Activated T-cell treated with anti-CD3 and anti-CD28 coated beads for 1 hour (primary cell): ENCODE data around the gene CCDC9.
A peak's percentile ranks its signal among the peaks of the same experiment; 100 is the strongest.

Experiments used
- DNase-seq: peaks from one replicate; pipeline ENCODE4 v3.0.0-alpha.2; 2020; ENCODE audit warnings: low read depth

CCDC9 gene

DNA sequence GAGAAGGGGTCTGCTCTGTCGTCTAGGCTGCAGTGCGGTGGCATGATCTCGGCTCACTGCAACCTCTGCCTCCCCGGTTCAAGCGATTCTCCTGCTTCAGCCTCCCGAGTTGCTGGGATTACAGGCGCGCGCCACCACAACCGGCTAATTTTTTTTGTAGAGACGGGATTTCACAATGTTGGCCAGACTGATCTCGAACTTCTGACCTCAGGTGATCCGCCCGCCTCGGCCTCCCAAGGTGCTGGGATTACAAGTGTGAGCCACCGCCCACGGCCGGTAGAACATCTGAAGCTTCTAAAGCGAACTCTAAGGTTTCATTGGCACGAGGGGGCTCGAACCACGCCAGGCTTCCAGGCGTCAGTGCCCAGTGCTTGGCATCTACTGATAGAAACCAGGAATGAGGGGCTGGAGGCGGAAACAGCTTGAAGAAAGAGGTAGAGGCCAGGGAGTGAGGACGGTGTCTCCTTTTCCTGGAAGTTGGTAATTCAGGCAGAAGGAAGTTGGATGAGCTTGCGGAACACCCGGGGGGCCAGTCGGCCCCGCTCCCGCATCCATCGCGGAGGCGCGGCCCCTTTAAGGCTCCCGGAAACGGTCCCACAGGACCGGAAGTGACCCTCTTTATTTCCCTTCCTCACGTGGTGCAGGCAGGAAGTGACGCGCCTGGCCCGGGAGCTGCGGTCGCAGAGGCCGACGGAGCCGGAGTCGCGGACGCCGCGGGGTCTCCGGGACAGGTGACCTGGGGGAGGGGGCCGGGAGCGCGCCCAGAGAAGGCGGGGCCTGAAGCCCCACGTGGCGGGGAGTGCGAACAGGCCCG lies at the start of gene CCDC9:
CCDC9 (plus strand) TSS at position 647 of the 814 bp plus-strand sequence. CDS start 1,876 bp downstream, outside the sequence.
- DNase-seq: no peak

DNA sequence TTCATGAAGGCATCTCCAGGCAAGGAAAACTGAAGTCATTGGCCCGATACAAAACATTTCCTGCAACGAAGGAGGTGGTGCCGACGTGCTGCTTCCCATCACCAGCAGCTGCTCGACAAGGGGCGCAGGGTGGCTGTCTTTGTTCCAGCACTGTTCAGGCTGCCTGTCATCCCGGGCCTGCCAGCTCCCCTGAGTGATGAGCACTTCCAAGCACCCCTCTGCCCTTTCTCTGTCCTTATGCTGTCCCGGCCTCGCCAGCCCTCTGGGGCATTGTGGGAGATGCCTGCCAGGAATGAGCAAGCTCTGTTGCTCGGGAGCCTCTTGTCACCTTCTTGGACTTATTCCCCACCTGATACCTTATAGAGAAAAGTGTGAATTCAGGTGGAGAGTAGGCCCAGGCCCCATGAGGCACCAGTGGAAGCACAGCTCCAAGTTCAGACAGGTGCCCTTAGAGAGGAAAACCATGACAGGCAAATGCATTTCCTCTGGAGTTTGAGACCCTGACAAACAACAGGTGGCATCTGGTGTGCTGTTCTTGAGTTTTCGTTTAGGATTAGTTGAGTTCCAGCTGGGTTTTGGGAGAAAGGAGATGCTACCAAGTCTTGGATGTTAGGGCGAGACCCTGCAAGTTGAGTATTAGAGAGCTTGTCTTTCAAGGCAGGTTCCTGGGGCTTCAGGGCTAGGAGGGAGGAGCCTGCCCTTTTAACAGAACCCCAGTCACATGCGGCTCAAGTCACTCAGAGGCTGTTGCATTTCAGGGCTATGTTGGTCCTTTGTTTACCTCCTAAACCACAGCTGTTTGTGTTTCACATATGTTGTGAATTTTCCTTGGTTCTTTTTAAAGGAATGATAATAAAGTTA lies 46.8 kb upstream of the CCDC9 start:
- DNase-seq: no peak

DNA sequence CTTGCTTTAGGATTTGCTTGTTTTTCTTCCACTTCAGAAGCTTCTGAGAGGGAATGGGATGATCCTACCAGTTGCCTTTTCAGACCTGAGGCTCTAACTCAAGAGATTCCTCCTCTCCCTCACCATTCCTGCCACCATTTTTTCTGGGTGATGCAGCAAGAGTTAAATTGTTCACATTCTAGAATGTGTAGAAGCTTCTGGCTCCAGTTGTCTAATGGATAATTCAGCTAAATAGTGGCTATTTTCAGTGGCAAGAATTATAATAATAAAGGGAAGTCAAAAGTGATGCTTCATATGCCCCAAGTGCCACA lies 46.2 kb upstream of the CCDC9 start:
- no peak for DNase-seq

DNA sequence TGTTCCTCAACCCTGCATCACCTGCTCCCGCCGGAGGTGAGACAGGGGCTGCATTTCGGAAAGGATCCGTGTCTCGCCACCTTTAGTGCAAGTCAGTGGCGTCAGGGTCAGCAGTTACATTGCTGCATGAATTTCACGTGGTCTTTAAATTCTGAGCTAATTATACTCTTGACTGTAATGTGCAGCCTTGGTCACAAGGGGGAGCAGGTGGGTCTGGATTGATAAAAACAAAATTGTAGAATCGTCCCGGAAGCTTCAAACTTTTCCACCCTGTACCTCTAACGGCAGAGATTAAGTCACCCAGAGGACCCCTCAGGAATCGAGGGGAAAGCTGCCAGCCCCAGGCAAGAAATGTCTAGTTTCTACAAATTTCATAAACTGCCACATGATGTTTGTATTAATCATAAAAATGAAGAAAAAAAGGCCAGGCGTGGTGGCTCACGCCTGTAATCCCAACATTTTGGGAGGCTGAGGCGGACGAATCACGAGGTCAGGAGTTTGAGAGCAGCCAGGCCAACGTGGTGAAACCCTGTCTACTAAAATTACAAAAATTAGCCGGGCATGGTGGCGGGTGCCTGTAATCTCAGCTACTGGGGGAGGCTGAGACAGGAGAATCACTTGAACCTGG lies 45.5 kb upstream of the CCDC9 start:
- DNase-seq: peak; percentile 81

DNA sequence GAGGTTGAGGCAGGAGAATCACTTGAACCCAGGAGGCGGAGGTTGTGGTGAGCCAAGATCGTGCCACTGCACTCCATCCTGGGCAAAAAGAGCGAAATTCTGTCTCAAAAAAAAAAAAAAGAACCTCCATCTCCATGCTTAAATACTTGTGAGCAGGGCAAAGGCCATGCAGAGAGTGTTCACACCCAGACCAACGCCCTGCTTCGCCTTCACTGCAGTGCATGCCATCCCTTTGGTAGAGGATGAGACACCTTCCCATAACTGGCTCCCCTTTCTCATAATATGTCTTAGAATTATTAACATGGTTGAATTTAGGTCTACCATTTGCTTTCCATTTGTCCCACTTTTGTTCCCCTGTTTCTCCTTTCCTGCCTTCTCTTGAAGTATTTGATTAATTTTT lies 40.7 kb upstream of the CCDC9 start:
- DNase-seq: no peak

DNA sequence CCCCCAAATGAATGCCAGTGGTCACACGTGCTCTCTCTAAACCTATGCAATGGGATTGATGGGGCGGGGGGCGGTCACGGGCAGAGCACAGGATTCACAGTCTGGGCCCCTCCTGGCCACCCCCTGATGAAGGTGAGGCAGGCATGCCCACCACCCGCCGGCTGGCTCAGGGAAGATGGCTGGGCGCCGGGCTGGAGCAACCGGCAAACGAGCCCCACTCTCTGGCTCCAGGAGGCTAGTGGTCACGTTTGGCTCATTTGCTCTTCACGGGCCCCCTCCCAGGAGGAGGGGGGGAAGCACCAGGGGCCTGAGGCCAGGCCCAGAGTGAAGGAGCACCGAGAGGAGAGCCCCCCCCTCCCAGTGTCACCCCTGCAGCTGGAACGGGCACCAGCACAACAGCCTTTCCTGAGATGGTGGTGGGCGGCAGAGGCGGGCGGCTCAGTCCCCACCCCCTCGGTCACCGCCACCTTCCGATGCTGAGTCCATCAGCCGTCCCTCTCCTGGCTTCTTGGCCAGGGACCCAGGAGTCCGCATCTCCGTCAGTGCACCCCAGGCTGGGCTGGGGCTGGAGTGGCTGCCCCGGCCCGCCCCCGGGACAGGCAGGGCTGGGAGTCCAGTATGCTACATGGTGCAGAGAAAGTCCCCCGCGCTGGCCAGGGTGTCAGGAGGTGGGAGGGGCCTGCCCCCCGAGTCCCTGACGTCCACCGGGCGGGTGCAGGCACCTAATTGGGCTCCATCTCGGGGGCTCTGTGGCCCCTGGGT lies 35.1 kb upstream of the CCDC9 start:
- DNase-seq: no peak

DNA sequence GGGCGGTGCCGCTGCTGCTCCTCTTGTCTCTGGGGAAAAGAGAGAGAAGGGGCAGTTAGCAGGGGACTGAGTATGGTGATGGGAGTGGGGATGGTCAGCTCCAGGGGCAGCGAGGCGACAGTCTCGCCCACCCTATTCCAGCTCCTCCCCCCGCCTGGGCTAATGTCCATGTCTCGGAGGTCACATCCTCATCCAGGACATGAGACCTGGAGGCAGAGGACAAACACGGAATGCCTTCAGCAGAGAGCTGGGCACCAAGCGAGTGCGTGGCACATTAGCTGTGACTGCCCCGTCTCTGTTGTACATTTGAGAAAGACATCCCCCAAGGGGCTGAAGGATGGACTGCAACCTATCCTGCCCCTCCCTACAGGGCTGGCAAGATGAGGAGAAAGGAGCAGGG lies 34.4 kb upstream of the CCDC9 start:
- DNase-seq: no peak

DNA sequence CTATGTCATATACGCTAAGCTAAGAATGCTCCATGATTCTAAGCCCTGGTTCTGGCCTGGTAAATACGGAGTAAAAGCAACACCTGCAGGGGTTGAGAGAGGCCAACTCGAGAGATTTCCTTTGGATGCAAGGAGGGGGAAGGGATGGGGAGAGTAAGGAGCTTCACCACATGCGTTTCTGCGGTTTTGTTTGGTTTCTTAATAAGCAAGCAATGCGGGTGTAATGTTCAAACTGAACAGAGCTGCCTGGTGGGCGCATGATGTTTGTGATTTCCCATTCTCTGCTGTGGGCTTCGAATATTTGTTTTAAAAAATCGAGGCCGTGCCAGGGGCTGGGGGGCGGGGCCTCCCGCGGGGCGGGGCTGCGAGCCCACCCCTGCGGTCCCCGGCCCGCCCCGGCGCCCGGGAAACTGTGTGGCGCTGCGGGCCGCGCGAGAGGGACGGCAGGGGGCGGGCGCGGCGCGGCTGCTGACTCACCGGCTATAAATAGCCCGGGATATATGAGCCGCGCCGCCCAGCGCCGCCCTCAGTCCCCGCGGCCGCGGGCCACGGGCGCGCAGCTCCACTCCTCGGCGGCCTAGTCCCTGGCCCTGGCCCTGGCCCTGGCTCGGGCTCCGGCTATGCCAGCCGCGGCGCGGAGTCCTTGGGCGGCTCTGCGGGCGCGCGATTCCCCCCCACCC lies 30.4 kb upstream of the CCDC9 start:
- peak; percentile 84 for DNase-seq

DNA sequence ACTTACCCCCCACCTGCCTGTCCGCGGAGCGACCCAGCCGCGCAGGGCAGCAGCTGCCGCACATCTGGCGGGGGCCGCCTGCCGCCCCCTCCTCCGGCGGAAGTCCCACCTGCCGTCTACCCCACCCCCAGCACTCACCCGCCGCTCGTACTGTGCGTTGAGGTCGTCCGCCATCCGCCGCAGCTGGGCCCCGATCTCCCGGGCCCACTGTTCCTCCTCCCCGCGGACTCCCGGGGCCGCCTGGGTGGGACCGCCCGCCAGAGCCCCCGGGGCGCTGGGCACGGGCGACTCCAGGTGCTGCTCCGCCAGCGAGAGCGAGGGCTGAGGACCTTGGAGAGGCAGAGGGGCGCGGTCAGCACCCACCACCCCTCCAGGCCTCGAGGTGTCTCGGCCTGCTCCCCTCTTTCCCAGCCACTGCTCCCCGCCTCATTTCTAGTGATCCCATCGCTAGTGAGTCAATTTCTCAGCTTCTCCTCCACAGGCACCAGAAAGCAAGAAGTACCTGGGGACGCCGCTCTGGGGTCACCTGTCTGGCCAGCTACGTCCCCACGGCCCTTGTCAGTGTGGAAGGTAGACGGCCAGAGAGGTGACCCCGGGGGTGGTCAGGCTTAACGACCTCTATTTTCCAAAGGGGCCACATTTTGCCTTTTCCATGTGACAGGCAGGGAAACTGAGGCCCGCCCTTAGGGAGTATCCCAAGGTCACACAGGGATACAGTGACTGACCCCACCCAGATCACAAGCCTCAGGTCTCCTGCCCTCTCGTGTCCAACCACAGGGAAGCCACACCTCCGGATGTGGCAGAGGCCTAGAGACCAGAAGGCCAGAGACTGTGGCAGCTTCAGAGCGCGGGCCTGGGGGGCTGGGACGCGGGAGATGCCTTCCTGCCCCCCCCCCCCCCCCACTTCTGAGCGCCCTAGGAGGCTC lies 29.6 kb upstream of the CCDC9 start:
- DNase-seq: peak; percentile 24

DNA sequence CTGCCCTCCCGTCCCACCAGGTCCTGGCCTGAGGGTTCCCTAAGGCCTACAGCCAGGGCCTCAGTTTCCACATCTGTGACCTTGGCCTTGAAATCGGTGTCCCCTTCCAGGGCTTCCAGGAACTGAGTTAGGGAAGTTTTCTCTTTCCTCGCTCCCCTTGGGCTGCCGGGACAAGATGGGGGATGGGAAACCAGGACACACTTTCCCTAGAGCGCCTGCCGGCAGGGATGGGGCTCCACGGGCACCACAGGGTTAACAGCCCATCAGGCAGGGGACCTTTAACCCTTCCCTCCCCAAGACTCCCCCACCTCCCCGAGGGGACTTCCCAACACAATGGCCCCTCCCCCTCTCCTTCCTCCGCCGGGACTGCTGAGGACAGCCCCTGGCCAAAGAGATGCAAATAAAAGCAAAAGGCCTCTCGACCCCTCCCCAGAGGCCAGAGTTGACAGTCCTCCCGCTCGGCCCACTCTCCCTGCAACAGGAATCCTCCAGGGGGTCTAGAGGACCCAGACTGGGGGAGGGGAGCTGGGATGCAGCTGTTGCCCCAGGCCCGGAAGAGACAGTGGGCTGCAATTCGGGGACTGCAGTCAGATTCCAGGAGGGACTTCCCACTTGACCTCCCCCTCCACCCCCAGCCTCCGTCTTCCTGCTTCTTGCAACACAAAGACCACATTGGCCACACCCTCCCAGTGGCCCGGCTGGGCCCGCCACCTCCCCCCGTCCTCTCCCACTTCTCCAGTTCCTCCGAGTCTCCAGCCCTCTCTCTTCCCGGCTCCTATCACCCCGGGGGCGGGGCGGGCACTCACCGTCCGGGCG lies 28.8 kb upstream of the CCDC9 start:
- DNase-seq: no peak

DNA sequence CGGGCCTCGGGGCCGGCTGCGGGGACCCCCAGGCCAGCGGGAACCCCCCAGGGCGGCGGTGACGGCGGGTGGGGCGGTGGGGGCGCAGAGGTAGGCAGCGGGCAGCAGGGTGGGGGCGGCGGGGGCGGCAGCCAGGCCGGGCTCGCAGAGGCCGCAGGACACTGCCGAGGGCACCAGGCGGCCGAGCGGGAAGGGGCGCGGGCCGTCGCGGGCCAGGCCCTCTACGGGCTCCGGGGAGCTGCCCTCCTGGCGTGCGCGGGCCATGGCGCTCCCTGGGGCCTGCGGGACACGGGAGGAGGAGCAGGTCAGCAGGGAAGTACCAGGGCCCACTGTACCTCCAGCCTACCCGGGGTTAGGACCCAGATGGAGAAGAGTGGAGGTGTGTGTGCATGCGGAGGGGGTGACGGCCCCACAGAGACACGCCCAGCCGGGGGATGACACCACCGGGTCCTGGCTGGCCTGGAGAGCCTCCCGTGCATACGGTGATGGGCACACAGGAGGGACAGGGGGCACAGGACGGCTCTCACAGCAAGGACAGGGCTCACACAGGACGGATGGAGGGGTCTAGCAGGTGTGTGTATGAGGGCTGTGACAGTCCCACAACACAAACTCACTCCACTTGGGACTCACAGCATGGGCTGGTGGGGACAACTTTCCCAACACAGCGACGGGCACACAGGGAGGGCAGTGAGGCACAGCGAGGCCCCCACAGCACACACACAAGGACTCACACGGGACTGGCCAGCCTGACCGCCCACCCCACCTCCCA lies 28.0 kb upstream of the CCDC9 start:
- peak; percentile 48 for DNase-seq

DNA sequence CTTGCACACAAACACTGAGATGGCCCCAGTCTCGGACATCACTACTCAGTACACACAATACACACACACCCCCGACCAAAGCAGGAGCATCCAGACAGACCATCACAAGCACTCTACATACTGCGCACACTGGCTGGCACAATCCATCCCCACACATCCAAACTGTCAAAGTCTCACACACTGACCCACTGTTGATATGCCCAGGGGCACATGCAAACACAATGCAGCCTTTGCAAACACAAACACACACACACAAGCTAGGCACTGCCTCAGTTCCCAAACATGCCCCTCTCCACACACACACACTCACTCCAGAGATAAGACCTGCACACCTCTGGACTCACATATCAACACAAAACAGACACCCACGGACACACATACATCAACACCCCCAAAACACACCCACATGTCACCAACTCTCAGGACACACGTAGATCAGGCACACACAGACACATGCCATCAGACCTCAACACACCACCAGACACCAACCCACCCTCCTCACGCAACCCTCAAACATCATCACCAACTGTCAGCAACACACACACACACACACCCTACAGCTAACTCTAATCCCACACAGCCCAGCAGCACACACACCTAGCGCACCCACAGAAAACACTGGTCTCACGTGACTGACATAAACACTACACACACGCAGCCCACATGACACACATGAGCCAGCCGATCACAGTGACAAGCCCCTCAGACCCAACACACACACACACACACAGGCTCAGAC lies 27.2 kb upstream of the CCDC9 start:
- no peak for DNase-seq

DNA sequence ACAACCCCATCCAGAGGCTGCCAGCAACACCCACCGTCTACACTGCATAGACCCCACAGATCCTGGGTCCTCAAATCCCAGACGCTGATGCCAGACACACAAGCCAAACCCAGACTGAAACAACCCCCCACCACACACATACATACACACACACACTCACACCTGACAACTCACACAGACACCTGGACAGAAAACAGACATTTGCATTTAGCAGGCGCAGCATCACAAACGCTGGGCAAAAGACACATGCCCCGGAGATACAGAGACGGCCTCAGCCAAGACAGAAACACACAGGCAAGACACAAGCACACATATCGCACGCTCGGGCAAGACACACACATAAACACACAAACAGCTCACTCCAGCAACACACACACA lies 26.7 kb upstream of the CCDC9 start:
- no peak for DNase-seq

DNA sequence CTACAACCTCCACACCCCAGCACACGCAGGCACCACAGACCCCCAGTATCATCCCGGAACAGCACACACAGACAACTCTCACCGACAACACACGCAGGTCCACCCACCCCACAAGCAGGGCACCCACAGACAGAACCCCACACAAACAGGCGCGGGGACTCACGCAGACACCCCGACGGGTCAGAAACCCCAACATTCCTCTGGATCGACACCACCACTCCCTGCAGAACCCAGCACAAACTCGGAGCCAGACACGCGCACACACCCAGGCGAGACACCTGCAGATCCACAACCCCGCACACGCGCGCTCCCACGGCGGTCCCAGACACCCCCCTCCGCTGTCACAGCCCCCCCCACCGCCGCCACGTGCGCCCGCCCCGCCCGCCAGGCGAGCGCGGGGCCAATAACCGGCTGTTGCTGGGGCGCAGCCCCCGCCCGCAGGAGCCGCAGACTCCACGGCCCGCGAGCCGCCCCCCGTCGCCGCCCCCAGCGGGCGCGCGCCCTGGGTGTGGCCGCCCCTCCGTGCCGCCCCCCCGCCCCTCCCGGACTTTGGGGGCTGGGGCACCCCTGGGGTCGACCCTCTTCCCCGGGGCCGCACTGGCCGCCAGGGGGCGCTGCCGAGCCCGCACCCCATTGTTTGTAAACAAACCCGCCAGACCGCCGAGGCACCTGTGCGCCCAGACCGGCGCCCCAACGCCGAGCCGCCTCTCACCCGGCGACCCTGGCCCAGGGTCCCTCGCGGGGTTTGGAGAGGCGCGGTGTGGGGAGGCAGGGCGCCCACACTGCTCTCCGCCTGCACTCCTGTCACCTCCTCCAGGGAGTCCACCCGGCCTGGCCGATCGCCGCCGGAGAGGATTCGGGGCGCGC lies 26.0 kb upstream of the CCDC9 start:
- DNase-seq: peak; percentile 81

DNA sequence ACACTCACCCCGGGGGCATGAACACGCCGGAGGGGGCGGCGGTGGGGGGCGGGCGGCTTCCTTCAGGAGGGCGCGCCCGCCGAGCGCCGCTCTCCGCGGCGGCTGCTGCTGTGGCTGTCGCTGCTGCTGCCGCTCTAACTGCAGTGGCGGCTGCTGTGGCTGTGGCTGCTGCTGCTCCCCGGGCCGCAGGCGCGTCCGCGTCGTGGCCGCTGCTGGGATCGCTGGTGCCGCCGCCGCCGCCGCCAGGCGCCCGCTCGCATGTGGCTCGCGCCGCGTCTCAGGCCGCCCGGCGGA lies 25.5 kb upstream of the CCDC9 start, which contains the start of gene BBC3:
BBC3 (minus strand) TSS at position 279 of the 294 bp plus-strand sequence. CDS start 2,768 bp downstream, outside the sequence.
- DNase-seq: no peak

DNA sequence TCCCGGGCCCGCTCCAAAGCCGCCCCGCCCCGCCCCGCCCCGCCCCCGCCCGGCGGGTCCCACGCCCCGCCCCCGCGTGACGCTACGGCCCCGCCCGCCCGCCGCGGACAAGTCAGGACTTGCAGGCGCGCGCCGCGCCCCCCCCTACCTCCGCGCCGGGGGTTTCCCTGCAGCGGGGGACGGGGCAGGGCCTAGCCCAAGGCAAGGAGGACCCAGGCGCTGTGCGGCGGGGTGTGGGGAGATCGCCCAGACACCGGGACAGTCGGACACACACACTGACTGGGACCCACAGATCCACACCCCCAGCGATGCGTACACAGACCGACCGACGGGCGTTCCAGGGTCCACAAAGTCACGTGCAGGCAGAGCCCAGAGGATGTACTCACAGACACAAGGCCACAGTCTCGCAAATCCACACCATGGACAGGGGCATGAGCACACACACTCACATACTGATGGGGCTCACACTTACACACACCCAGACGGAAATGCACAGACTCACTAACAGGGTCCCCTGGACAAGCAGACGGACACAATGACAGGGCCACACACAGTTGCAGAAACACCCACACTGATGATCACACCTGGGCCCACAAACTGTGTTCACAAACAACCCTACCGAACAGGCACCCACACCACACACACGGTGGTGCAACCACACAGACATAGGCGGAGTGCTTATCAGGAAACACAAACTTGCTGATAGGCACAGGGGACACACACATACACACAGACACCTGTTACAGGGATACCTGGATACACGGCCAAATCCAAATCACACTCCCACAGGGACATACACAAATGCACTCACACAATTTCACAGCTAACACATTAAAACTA lies 24.9 kb upstream of the CCDC9 start:
- DNase-seq: peak; percentile 91
